Measurements from ENCODE around the gene FAM76B.

Gene FAM76B

DNA sequence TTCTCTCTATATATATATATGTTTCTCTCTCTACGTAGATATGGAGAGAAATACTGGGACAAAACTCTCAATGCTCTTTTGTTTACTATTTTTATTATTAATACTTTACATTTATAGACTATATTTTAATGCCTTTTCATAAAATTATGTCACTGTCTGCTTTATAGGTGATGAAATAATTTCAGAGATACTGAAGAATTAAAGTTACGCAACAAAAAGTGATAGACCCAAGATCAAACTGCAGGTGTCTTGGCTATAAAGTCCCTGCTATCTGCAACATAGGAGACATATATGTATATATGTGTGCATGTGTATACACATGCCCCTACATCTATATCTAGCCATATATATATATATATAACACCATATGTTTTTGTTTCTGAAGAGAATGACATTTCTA lies 60.8 kb downstream of the FAM76B start:
- DNase-seq: no peak

DNA sequence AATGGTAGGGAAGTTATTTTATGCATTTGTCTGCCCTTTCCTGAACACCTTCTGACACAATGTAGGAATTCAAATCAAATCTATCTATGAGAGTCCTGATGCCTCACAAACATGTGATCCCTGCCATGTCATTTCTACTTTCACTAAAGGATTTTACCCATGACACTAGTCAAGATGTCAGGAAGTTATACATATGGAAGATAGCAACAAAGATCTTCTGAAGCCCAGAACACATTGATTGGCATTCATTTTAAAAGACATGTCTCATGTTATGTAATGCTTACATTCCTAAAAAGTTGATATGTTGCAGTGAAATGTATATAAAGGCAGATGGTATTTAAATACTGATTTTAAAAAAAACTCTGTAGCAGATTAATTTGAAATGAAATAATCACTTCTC lies 61.5 kb downstream of the FAM76B start:
- no peak for DNase-seq

DNA sequence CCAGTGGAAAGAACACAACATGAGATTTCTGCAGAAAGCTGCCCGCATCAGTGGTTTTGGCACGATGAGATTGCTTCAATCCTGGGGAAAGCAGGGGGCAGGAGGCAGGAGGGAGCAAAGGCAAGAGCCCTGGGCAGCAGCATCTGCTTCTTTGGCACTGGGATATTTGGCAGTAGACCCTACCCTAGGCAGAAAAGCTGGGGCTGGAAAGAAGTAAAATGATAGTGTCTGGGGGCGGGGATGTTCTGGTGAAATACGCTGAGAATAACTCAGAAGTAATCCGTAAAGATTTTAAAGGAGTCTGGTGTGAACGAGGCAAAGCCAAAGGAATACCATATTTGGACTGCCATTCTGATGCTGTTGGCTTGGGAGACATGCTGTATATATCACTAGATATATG lies 62.0 kb downstream of the FAM76B start:
- DNase-seq: no peak

GRCh38 chr11:95727111-95727510 lies 62.5 kb downstream of the FAM76B start:
- DNase-seq: no peak

DNA sequence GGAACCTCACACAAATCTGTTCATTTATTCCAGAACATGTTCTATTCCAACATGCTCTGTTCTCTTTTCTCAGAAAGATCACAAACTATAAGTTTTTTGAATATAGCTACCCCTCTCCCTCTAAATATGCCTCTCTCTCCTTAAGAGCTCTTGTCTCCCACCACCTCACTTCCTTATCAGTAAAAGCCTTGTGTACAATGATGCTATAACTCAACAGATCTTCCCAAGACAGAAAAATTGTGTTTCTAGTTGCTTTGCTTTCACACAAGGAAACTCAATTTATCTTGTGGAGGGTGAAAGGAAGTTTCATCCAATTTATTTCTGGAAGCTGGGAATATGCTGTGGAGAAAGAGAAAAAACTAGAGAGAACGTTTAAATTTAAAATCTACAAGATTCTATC lies 64.4 kb downstream of the FAM76B start:
- no peak for DNase-seq

- DNase-seq: no peak
Measured at GRCh38 chr11:95723361-95723942, 66.1 kb downstream of the FAM76B start.

GRCh38 chr11:95720195-95720594 lies 69.4 kb downstream of the FAM76B start:
- DNase-seq: no peak

All from 8988T (cell line).